ENCODE results near the gene MVB12A.

Gene MVB12A

GRCh38 chr19:17420475-17420924 lies 653 bp downstream of the MVB12A start:
- Histone ChIP-seq H3K36me3 (ENCODE audit: low read length) (no peaks in the 10 kb centered on the region), H3K9ac (ENCODE audit: low read length) (peak overlapping the region; percentile 68), H4K20me1 (ENCODE audit: low read depth, low read length) (no peaks in the 10 kb centered on the region), H3K9me3 (ENCODE audit: insufficient read depth, low read length) (no peaks in the 10 kb centered on the region), H3K9me2 (replicated peaks; ENCODE audit: insufficient read depth, low read length) (no peaks in the 10 kb centered on the region), H3K79me2 (ENCODE audit: insufficient read depth, low read length) (no peaks in the 10 kb centered on the region), H3K4me3 (ENCODE audit: insufficient read depth, low read length, poor library complexity, severe bottlenecking) (peak overlapping the region; percentile 83), H3F3A (ENCODE audit: insufficient read depth) (peaks cover 7% of the 10 kb centered on the region; the same call in 1 of the 2 replicates), H3K27ac (ENCODE audit: low read depth, low read length) (peak overlapping the region; percentile 17; the same call in 1 of the 2 replicates), H3K4me2 (ENCODE audit: low read depth, low read length, poor library complexity, severe bottlenecking) (peak overlapping the region; percentile 73), H3K27me3 (ENCODE audit: low read length) (no peaks in the 10 kb centered on the region), H2AFZ (ENCODE audit: low read depth, low read length, severe bottlenecking) (peak overlapping the region; percentile 91)
- TF ChIP-seq, protein P1, sequence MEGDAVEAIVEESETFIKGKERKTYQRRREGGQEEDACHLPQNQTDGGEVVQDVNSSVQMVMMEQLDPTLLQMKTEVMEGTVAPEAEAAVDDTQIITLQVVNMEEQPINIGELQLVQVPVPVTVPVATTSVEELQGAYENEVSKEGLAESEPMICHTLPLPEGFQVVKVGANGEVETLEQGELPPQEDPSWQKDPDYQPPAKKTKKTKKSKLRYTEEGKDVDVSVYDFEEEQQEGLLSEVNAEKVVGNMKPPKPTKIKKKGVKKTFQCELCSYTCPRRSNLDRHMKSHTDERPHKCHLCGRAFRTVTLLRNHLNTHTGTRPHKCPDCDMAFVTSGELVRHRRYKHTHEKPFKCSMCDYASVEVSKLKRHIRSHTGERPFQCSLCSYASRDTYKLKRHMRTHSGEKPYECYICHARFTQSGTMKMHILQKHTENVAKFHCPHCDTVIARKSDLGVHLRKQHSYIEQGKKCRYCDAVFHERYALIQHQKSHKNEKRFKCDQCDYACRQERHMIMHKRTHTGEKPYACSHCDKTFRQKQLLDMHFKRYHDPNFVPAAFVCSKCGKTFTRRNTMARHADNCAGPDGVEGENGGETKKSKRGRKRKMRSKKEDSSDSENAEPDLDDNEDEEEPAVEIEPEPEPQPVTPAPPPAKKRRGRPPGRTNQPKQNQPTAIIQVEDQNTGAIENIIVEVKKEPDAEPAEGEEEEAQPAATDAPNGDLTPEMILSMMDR (IDR thresholded peaks at IDR 0.05; ENCODE audit: insufficient read depth, low read length, poor library complexity, severe bottlenecking), result no peak
- no peak for TF ChIP-seq EZH2phosphoT487 (conservative IDR thresholded peaks at IDR 0.05; ENCODE audit: low read length)

DNA sequence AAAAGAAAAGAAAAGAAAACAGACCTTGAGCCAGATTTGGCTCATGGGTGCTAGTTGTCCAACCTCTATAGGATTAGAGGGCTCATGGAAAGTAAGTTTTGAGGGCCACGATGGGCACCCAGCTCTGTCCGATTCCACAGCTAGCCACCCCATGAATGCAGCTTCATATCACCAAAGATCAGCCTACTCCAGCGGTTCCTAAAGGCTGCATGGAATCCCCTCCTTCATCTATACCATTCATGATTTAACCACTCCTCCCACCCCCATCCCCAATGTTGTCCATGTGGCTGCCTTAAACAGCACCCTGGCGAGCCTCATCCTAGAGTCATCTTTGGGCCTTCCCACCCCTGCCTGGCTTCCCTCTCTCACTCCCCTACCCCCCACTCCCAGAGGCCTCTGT lies 2.1 kb downstream of the MVB12A start:
- peaks cover 7% of the 10 kb centered on the region; the same call in 1 of the 2 replicates for H3F3A ChIP-seq (ENCODE audit: insufficient read depth)
- no peak overlapping the region for H3K4me2 ChIP-seq (ENCODE audit: low read depth, low read length, poor library complexity, severe bottlenecking)
- H3K27ac ChIP-seq (ENCODE audit: low read depth, low read length), result no peak overlapping the region
- H4K20me1 ChIP-seq (ENCODE audit: low read depth, low read length), result no peaks in the 10 kb centered on the region
- no peaks in the 10 kb centered on the region for H3K27me3 ChIP-seq (ENCODE audit: low read length)
- H3K9me3 ChIP-seq (ENCODE audit: insufficient read depth, low read length), result no peaks in the 10 kb centered on the region
- TF ChIP-seq, protein P1 (IDR thresholded peaks at IDR 0.05; ENCODE audit: insufficient read depth, low read length, poor library complexity, severe bottlenecking), result no peak
- TF ChIP-seq EZH2phosphoT487 (conservative IDR thresholded peaks at IDR 0.05; ENCODE audit: low read length), result no peak
- H3K4me3 ChIP-seq (ENCODE audit: insufficient read depth, low read length, poor library complexity, severe bottlenecking), result no peak overlapping the region
- H3K36me3 ChIP-seq (ENCODE audit: low read length), result no peaks in the 10 kb centered on the region
- no peak overlapping the region for H3K9ac ChIP-seq (ENCODE audit: low read length)
- H3K79me2 ChIP-seq (ENCODE audit: insufficient read depth, low read length), result no peaks in the 10 kb centered on the region
- no peaks in the 10 kb centered on the region for H3K9me2 ChIP-seq (replicated peaks; ENCODE audit: insufficient read depth, low read length)
- H2AFZ ChIP-seq (ENCODE audit: low read depth, low read length, severe bottlenecking), result no peak overlapping the region

DNA sequence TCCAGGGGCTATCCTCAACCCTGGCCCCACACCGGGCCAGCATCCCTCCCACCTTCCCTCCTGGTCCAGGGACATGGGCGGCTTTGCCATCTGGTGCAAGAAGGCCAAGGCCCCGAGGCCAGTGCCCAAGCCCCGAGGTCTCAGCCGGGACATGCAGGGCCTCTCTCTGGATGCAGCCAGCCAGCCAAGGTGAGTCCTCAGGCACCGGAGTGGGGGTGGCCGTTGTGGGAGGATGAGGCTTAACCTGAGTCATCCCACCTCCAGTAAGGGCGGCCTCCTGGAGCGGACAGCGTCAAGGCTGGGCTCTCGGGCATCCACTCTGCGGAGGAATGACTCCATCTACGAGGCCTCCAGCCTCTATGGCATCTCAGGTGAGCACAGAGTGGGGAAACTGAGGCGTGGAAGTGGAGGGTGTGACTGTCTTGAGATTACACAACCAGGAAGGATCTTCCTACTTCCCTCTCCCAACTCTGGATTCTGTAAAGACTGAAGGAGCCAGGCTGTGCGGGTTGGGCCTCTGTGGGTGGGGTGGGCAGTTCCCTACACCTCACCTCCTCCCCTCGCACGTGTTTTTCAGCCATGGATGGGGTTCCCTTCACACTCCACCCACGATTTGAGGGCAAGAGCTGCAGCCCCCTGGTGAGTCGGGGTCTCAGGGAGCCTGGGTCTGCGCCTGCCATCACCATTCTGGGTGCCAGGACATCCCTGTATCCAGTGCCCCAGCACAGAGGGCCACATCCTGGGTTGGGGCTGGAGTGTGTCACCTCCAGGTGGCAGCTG lies 3.8 kb downstream of the MVB12A start:
- no peaks in the 10 kb centered on the region for H3K9me2 ChIP-seq (replicated peaks; ENCODE audit: insufficient read depth, low read length)
- no peak overlapping the region for H3K27ac ChIP-seq (ENCODE audit: low read depth, low read length)
- no peaks in the 10 kb centered on the region for H3K36me3 ChIP-seq (ENCODE audit: low read length)
- H3K79me2 ChIP-seq (ENCODE audit: insufficient read depth, low read length), result no peaks in the 10 kb centered on the region
- H3K27me3 ChIP-seq (ENCODE audit: low read length), result no peaks in the 10 kb centered on the region
- H3K9me3 ChIP-seq (ENCODE audit: insufficient read depth, low read length), result no peaks in the 10 kb centered on the region
- H3K4me3 ChIP-seq (ENCODE audit: insufficient read depth, low read length, poor library complexity, severe bottlenecking), result no peak overlapping the region
- TF ChIP-seq, protein P1 (IDR thresholded peaks at IDR 0.05; ENCODE audit: insufficient read depth, low read length, poor library complexity, severe bottlenecking), result no peak
- TF ChIP-seq EZH2phosphoT487 (conservative IDR thresholded peaks at IDR 0.05; ENCODE audit: low read length), result no peak
- H3K4me2 ChIP-seq (ENCODE audit: low read depth, low read length, poor library complexity, severe bottlenecking), result no peak overlapping the region
- H4K20me1 ChIP-seq (ENCODE audit: low read depth, low read length), result no peaks in the 10 kb centered on the region
- H3F3A ChIP-seq (ENCODE audit: insufficient read depth), result peaks cover 7% of the 10 kb centered on the region; the same call in 1 of the 2 replicates
- no peak overlapping the region for H3K9ac ChIP-seq (ENCODE audit: low read length)
- H2AFZ ChIP-seq (ENCODE audit: low read depth, low read length, severe bottlenecking), result no peak overlapping the region

Data from SU-DHL-6 (cell line).